Islet of Langerhans (tissue), 1 donor: Measurements from ENCODE around the gene SCP2.
A peak's percentile ranks its signal among the peaks of the same experiment; 100 is the strongest.

ENCODE experiments used
- FAIRE-seq: peaks from one replicate; lab custom pipeline; 2011; peaks lifted over from hg19 to GRCh38; lab: Jason Lieb, UNC

Gene SCP2

GRCh38 chr1:53043271-53043670, 116.2 kb downstream of the SCP2 start:
- FAIRE-seq, result no peak

- FAIRE-seq, result no peak
Measured at GRCh38 chr1:53044926-53045325, 117.8 kb downstream of the SCP2 start.

GRCh38 chr1:53046930-53047329, 119.9 kb downstream of the SCP2 start:
- FAIRE-seq, result no peak

GRCh38 chr1:53047737-53048736, 121.0 kb downstream of the SCP2 start:
- FAIRE-seq, result no peak

GRCh38 chr1:53048960-53049573, 122.0 kb downstream of the SCP2 start:
- FAIRE-seq, result peak; percentile 93

- FAIRE-seq, result no peak
Measured at GRCh38 chr1:53049574-53049967, 122.5 kb downstream of the SCP2 start.

GRCh38 chr1:53050310-53050709, 123.2 kb downstream of the SCP2 start:
- no peak for FAIRE-seq

GRCh38 chr1:53051676-53052075, 124.6 kb downstream of the SCP2 start:
- no peak for FAIRE-seq

- no peak for FAIRE-seq
Measured at GRCh38 chr1:53057127-53057526, 130.1 kb downstream of the SCP2 start.

GRCh38 chr1:53060579-53060978, 133.5 kb downstream of the SCP2 start:
- FAIRE-seq, result no peak

GRCh38 chr1:53061123-53061858, 134.2 kb downstream of the SCP2 start:
- no peak for FAIRE-seq

- no peak for FAIRE-seq
Measured at GRCh38 chr1:53061859-53062707, 135.0 kb downstream of the SCP2 start, which contains the start of gene PODN. PODN (plus strand) TSS chr1:53062213; CDS start chr1:53069856, 7,643 bp downstream.

- no peak for FAIRE-seq
Measured at GRCh38 chr1:53062708-53063591, 135.9 kb downstream of the SCP2 start.

- no peak for FAIRE-seq
Measured at GRCh38 chr1:53063744-53064515, 136.9 kb downstream of the SCP2 start.

GRCh38 chr1:53065391-53065790, 138.3 kb downstream of the SCP2 start:
- no peak for FAIRE-seq

- no peak for FAIRE-seq
Measured at GRCh38 chr1:53066488-53066887, 139.4 kb downstream of the SCP2 start.

GRCh38 chr1:53066891-53067738, 140.0 kb downstream of the SCP2 start:
- no peak for FAIRE-seq

GRCh38 chr1:53067886-53068285, 140.8 kb downstream of the SCP2 start:
- no peak for FAIRE-seq
